Astrocyte (in vitro differentiated cells and primary cell): ENCODE results near the gene IL3RA. TPM values are rescaled to one million over a fixed set of nuclear protein-coding genes. Genes with fewer than 3 reads are reported as not detected.

Experiments
- DNase-seq: peaks from one replicate; pipeline ENCODE4 v3.0.0-alpha.2; 2010; ENCODE audit warnings: low read depth
- FAIRE-seq: peaks from 2 replicates; lab custom pipeline; 2011; peaks lifted over from hg19 to GRCh38; lab: Jason Lieb, UNC
- H2AFZ ChIP-seq: 2 replicates; pipeline ENCODE4 v1.6.0; 2012; ENCODE audit warnings: low read depth, low read length, inconsistent platforms
- H3K27ac ChIP-seq: 2 replicates; pipeline ENCODE4 v1.5.1; 2011; ENCODE audit warnings: low read depth, low read length, inconsistent platforms
- H3K27me3 ChIP-seq: 2 replicates; pipeline ENCODE4 v1.6.0; 2011; ENCODE audit warnings: low read length, inconsistent platforms; ENCODE audit not compliant: insufficient read depth
- H3K36me3 ChIP-seq: 2 replicates; pipeline ENCODE4 v1.5.1; 2011; ENCODE audit warnings: low read length, inconsistent platforms; ENCODE audit not compliant: insufficient read depth
- H3K4me1 ChIP-seq: 2 replicates; pipeline ENCODE4 v1.5.1; 2011; ENCODE audit warnings: low read length, inconsistent platforms; ENCODE audit not compliant: insufficient read depth
- H3K4me2 ChIP-seq: 2 replicates; pipeline ENCODE4 v1.6.0; 2012; ENCODE audit warnings: low read length, inconsistent platforms
- H3K4me3 ChIP-seq: 2 replicates; pipeline ENCODE4 v1.5.1; 2011; ENCODE audit warnings: low read depth, mild to moderate bottlenecking, low read length, inconsistent platforms; ENCODE audit not compliant: insufficient read depth
- H3K79me2 ChIP-seq: 2 replicates; pipeline ENCODE4 v1.6.0; 2012; ENCODE audit warnings: mild to moderate bottlenecking, low read length, inconsistent platforms; ENCODE audit not compliant: insufficient read depth
- H3K9ac ChIP-seq: 2 replicates; pipeline ENCODE4 v1.6.0; 2012; ENCODE audit warnings: mild to moderate bottlenecking, low read length, inconsistent platforms
- H3K9me3 ChIP-seq: 2 replicates; pipeline ENCODE4 v1.5.1; 2012; ENCODE audit warnings: low read depth, mild to moderate bottlenecking, low read length, inconsistent platforms; ENCODE audit not compliant: insufficient read depth
- H4K20me1 ChIP-seq: 2 replicates; pipeline ENCODE4 v1.6.0; 2012; ENCODE audit warnings: low read length, inconsistent platforms; ENCODE audit not compliant: insufficient read depth
- H3K27ac Mint-ChIP-seq: one replicate; pipeline ENCODE4 v1.8.0; 2021; ENCODE audit warnings: mild to moderate bottlenecking, mixed read lengths; ENCODE audit not compliant: unreplicated experiment
- H3K27me3 Mint-ChIP-seq: one replicate; pipeline ENCODE4 v1.8.0; 2021; ENCODE audit warnings: low read depth, mixed read lengths; ENCODE audit not compliant: unreplicated experiment
- H3K36me3 Mint-ChIP-seq: one replicate; pipeline ENCODE4 v1.8.0; 2021; ENCODE audit warnings: low read depth, mixed read lengths; ENCODE audit not compliant: unreplicated experiment
- H3K4me1 Mint-ChIP-seq: one replicate; pipeline ENCODE4 v1.8.0; 2021; ENCODE audit warnings: low read depth, mixed read lengths; ENCODE audit not compliant: unreplicated experiment
- H3K4me3 Mint-ChIP-seq: one replicate; pipeline ENCODE4 v1.8.0; 2021; ENCODE audit warnings: mild to moderate bottlenecking, moderate library complexity, mixed read lengths; ENCODE audit not compliant: unreplicated experiment
- H3K9me3 Mint-ChIP-seq: one replicate; pipeline ENCODE4 v1.8.0; 2021; ENCODE audit warnings: mild to moderate bottlenecking, mixed read lengths; ENCODE audit not compliant: unreplicated experiment
- CTCF ChIP-seq: IDR thresholded peaks from 2 replicates; pipeline ENCODE4 v1.5.1; 2011; ENCODE audit warnings: low read depth, mild to moderate bottlenecking, inconsistent platforms, low read length, moderate library complexity; ENCODE audit not compliant: insufficient read depth
- EZH2 ChIP-seq: IDR thresholded peaks from 2 replicates; pipeline ENCODE4 v1.6.1; 2012; ENCODE audit warnings: mild to moderate bottlenecking, low read length, inconsistent platforms; ENCODE audit not compliant: insufficient read depth
- total RNA-seq: library from RNA; stranded (reverse); gene quantifications from 2 replicates; pipeline ENCODE4 v1.2.1, GENCODE V29; 2021

The IL3RA gene
- total RNA-seq, 1 donor from 2014 or later = not detected

DNA sequence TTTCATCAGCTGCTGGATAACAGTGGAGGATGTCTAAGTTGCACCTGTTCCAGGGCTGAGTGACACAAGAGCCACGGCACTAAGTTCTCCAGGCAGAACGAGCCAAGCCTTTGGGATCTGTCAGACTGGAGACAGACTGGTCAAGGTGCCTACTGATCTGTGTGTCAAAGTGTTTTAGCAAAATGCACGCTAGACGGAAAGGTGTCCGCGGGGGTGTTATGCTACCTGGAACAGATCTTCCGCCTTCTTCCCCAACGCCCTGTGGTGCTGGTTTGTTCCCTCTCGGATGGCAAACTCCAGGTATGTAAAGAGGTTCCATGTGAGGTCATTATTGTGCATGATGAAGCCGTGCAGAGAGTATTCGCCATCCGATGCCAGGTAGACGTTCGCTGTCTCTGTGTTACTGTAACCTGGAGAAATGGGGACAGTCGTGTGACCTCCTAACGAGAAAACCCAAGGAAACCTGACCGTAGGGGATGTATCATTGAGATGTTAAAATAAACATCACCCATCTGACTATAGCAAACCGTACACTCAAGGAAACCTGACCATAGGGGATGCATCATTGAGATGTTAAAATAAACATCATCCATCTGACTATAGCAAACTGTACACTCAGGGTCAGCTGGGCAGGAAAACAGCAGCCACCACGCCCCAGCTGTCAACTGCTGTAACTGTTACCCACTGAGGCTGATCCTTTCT, 85.0 kb downstream of the IL3RA start:
- Histone ChIP-seq H3K9me3 (peaks cover 18% of the 10 kb centered on the region), H2AFZ (no peak overlapping the region), H3K4me3 (no peak overlapping the region), H3K79me2 (no peaks in the 10 kb centered on the region), H3K36me3 (peaks cover 8% of the 10 kb centered on the region), H3K9ac (no peak overlapping the region), H3K27me3 (no peaks in the 10 kb centered on the region), H3K4me2 (no peak overlapping the region), H3K4me1 (no peaks in the 10 kb centered on the region), H4K20me1 (peaks cover 24% of the 10 kb centered on the region), H3K27ac (no peak overlapping the region)
- Mint-ChIP-seq H3K27me3 (no peaks in the 10 kb centered on the region), H3K4me3 (no peak overlapping the region), H3K36me3 (peaks cover 18% of the 10 kb centered on the region), H3K27ac (no peak overlapping the region), H3K4me1 (no peaks in the 10 kb centered on the region), H3K9me3 (peaks cover 19% of the 10 kb centered on the region)
- no peak for FAIRE-seq
- no peak for DNase-seq
- no peak for TF ChIP-seq CTCF
- no peak for TF ChIP-seq EZH2

DNA sequence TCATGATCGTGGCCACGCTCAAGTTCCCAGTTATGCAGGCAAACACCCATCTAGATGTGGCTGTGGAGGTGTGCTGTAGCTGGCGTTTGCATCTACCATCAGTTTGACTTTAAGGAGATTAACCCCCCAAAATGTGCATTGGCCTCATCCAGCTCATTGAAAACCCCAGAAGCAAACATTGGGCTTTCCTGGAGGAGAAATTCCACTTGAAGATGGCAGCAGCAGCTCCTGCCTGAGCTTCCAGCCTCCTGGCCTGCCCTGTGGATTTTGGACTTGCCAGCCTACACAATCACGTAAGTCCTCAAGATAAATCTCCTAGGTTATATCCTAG, 85.5 kb downstream of the IL3RA start:
- Mint-ChIP-seq H3K27me3 (no peaks in the 10 kb centered on the region), H3K4me3 (no peak overlapping the region), H3K9me3 (peaks cover 19% of the 10 kb centered on the region), H3K36me3 (peaks cover 21% of the 10 kb centered on the region), H3K27ac (no peak overlapping the region), H3K4me1 (no peaks in the 10 kb centered on the region)
- no peak overlapping the region for H3K27ac ChIP-seq
- no peaks in the 10 kb centered on the region for H3K4me1 ChIP-seq
- peaks cover 15% of the 10 kb centered on the region for H3K9me3 ChIP-seq
- H3K27me3 ChIP-seq = no peaks in the 10 kb centered on the region
- no peaks in the 10 kb centered on the region for H3K79me2 ChIP-seq
- H2AFZ ChIP-seq = no peak overlapping the region
- H4K20me1 ChIP-seq = peaks cover 19% of the 10 kb centered on the region
- peaks cover 4% of the 10 kb centered on the region for H3K36me3 ChIP-seq
- TF ChIP-seq EZH2 (no peak), CTCF (no peak)
- H3K9ac ChIP-seq = no peak overlapping the region
- FAIRE-seq (no peak), DNase-seq (no peak)
- H3K4me3 ChIP-seq = no peak overlapping the region
- no peak overlapping the region for H3K4me2 ChIP-seq

- no peaks in the 10 kb centered on the region for H3K4me1 ChIP-seq
- H3K9ac ChIP-seq = no peak overlapping the region
- peaks cover 24% of the 10 kb centered on the region for H3K36me3 Mint-ChIP-seq
- H3K4me3 Mint-ChIP-seq = no peak overlapping the region
- no peak overlapping the region for H3K4me3 ChIP-seq
- FAIRE-seq (no peak), DNase-seq (no peak)
- no peak overlapping the region for H3K27ac Mint-ChIP-seq
- no peak for TF ChIP-seq CTCF
- TF ChIP-seq EZH2 = no peak
- peaks cover 19% of the 10 kb centered on the region for H3K9me3 Mint-ChIP-seq
- no peak overlapping the region for H3K4me2 ChIP-seq
- H3K79me2 ChIP-seq = no peaks in the 10 kb centered on the region
- H3K4me1 Mint-ChIP-seq = no peaks in the 10 kb centered on the region
- no peak overlapping the region for H2AFZ ChIP-seq
- no peak overlapping the region for H3K27ac ChIP-seq
- H3K27me3 ChIP-seq = no peaks in the 10 kb centered on the region
- H3K36me3 ChIP-seq = peaks cover 4% of the 10 kb centered on the region
- no peaks in the 10 kb centered on the region for H3K27me3 Mint-ChIP-seq
- H3K9me3 ChIP-seq = peaks cover 15% of the 10 kb centered on the region
- peaks cover 13% of the 10 kb centered on the region for H4K20me1 ChIP-seq
Measured at GRCh38 chrX:1423215-1423614, 86.6 kb downstream of the IL3RA start.
